HG03469 (cell line): ENCODE measurements around the gene LRAT.
"Not testable (repeated sequence)": the region's sequence is repeated elsewhere in the genome, so short reads cannot be mapped to it uniquely, and the experiment has no call there.

ENCODE experiments used
- ATAC-seq: cut with Tn5 transposase; IDR thresholded peaks from one replicate; pipeline ENCODE4 v1.9.1; 2021; ENCODE audit warnings: mild to moderate bottlenecking, moderate library complexity, moderate number of reproducible peaks; ENCODE audit not compliant: unreplicated experiment

LRAT gene

DNA sequence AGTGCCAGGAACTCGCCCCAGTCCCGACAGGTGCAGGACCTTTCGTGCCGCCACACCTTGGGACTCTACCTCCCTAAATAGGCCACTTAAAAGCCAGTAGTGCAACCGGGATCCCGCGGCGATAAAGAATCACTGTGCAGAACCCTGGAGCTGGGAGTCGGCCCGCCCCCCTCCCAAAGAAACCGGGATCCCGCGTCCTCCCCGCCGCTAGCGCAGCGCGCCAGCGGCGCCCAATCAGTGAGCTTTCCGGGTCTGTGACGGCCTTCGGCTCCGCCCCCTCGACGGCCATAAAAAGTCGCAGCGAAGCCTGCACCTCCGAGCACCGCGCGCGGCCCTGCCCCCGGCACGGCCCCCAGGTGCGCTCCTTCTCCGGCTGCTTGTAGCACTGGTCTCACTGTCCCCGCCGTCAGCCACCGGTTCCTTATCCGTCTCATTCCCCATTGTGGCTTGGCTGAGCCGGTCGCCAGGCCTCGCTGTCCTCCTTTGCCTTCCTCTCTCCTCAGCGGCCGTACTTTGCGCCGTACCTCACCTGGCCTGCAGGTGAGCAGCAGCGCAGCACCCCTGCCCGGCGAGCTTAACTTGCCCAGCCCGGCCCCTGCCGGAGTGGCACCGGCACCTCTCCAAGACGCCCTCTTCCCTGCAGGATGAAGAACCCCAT, at the start of gene LRAT:
LRAT (plus strand) TSS at position 318 of the 658 bp plus-strand sequence; CDS start at position 645, 327 bp downstream.
- ATAC-seq: no peak

- ATAC-seq: no peak
These were observed 35.9 kb upstream of the LRAT start for GRCh38 chr4:154707877-154708276.

DNA sequence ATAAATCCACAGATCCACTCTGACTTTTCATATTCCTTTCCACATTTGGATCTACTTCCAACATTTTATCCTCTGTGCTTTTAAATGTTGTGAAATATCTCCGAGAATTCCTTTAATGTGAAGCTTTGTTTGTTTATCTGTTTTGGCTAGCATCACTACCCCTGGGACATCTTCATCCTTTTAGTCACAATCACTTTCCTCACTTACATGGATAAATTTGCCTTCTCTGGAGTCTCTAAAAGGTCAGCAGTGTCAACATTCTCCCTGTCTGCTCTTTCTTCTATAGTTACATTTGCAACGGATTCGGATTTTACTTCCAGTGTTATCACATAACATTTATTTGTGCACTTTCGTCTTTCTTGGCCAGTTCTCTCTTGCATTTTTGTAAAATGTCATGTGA, 34.2 kb upstream of the LRAT start:
- no peak for ATAC-seq

DNA sequence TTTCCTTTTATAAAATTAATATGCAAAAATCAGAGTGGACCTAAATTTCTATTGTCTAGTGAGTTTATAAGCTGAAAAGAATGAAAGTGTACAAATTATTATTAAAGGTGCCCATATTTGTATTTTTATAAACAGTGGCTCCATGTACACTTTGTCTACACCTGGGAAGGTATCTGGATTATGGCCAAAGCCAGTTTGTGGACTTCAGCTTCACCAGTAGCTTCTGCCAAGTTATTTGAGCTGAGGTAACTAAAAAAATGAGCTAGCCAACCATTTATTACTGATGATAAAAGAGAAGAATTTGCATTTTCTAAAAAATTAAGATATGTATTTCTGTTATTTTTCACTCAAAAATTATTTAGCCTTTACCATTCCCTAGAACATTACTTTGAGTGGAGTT, 32.3 kb upstream of the LRAT start:
- no peak for ATAC-seq

DNA sequence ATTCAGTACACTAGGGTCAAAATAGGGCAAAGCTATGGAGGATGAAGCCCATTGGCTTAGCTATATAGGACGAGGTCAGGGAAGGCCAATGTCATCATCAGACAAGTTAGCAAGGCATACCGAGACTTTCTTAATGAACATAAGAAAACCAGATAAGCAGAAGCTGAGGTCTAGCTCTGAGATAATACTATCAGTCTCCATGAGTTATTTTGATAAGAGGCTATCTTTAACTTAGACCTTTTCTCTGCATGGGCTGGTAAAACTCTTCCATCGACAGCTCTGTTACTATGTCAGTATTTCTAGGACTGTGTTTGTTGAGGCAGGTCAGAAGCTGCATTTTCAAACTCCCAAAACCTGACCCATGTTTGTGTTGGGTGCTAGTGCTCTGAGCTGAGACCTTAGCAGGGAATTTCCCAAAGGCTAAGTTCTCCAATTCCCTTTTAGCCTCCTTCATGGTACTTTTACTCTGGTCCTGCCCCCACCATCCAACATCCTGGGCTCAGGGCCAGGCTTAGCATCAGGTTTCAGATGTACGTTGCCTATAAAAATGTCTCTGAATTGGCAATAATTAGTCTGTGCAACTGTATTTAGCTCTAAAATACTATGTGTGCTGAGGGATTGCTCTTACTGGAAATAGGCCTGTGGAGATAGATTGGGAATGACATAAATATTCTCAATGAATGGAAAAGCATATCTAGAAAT, 29.3 kb upstream of the LRAT start:
- ATAC-seq: no peak

DNA sequence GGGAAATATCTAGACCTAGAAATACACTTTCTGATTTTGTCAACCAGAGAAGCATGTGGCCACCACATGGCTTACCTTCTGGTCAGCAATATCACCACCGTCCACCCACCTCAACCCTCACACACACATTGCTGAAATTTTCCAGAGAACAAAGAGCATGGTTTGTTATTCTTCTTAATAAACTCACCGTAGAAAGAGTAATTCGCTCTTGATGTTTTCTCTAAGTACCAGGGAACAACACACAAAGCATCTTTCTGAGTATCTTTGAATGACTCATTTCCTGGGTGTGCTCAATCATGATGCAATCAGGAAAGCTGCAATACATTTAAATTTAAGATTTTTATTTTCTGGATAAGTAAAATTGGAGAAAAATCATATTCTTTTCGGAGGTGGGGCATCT, 24.7 kb upstream of the LRAT start:
- ATAC-seq: no peak

DNA sequence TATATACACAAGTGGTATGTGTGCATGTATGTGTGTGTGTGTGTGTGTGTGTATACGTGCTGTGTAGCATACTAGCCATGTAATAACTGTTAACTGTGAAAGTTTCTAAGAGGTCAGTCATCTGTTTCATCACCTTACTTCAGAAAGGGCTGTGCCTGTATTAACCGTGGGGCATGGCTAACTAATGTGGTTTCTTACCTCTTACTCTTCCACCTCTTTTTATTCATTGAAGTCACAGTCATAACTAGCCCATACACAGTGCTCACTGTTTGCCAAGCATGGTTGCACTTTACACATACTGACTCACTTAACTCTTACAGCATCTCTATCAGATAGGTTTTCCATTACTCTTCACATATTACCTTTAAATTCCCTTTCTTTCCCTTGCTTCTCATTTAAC, 23.7 kb upstream of the LRAT start:
- ATAC-seq: peak; percentile 83

- ATAC-seq: no peak
These were observed 23.1 kb upstream of the LRAT start for GRCh38 chr4:154720618-154721267.

DNA sequence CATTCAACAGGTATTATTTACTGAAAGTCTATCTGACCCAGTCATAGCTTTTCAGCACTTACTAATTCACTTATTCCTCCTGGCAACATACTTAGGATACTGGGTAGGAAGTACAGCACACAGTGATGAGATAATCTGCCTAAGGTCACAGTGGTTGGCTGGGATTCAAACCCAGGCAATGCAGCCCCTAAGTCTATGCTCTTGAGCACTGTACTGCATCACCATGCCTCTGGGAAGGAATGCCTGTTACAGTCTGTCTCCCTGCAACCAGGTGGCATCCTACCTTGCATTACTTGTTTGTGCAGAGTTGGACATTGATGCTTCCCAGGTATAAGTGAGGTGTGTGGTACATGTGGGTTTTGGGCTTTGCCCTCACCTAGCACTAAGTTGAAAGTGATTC, 21.5 kb upstream of the LRAT start:
- no peak for ATAC-seq

GRCh38 chr4:154723601-154724000, 20.2 kb upstream of the LRAT start:
- not testable (repeated sequence) for ATAC-seq

DNA sequence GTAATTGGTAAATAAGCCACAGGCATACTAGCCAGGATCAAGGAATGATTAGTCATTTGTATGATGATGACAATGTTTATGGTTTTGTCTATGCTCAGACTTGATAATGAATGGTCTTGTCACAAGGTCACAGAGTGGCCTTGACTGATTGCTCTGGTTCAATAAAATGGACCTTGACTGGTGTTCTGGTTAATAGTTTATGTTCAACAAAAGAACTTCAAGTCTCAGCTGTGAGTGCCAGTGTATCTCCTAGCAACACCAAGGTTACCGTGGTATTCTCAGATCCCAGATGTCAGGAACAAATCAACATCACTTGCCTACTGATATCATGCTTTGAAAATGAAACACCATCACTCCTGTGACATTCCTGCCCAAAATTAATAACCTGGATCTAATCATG, 16.3 kb upstream of the LRAT start:
- ATAC-seq: no peak

DNA sequence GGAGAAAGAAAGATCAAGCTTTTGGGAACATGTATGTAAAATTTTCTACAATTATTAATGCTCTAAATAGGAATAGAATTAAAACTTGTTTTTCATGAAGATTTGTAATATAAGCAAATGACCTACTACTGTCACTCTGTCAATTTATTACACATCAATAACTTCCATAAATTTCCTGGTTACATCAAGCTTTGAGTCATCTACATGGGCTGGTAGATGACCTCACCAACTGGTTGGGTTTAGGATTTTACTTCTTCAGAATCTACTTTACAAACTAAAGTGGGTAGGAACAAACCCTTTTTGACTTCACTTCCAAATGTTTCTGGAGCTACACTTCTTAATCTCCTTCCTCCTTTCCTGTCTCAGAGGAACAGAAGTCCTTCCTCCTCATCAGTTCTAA, 12.0 kb upstream of the LRAT start:
- no peak for ATAC-seq

DNA sequence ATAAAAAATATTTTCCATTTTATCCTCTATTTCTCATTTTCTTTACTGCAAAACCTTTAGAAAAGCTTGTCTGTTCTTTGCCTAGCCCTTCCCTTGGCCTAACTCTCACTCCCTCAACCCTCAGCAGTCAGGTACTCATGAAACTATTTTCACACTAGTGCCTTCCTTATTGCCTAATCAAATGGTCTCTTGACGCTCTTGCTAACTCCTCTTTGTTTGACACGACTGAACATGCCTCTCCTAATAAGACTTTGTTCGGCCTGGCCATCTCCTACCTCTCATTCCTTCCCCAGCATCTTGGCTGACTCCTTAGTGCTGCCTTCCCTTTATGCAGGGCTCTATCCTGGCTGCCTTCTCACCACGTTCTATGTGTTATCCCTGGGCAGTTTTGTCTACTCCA, 11.1 kb upstream of the LRAT start:
- ATAC-seq: no peak

GRCh38 chr4:154736770-154737169, 7.0 kb upstream of the LRAT start:
- ATAC-seq: no peak

DNA sequence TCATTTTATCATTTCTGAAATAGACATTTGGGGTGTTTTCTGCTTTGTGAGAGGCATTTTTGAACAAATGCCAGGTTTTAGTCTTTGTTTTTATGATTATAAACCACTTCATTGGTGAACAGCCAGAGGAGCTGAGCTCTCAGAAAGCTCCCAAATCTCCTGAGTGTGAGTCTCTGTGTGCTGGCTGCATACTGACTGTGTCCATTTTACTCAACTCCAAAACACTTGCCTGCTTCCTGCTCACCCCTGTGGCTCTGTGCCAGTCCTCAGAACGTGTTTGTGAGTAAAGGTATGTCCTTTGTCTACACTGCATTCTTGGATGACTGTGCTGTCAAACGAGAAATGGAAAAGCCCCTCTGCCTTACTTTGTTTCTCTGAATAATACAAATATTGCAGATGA, 5.4 kb upstream of the LRAT start:
- ATAC-seq: no peak

DNA sequence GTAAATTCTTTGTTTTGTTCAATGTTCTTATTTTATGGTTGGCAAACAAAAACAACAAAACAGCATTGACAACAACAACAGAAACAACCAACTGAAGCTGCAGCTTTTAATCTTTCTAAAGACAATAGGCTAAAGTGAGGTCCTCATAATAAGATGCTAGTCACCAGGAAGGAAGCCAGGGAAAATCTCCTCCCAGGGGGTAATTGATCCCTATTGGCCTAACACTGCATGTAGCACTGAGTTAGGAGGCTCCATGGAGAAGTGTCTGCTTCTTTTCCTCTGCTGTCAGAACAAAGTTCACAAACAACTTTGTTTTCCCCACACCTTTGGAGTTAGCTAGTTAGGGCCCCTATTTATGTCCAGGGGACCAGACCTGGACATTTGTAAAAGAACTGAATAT, 4.7 kb upstream of the LRAT start:
- no peak for ATAC-seq

- no peak for ATAC-seq
These were observed 3.3 kb upstream of the LRAT start for GRCh38 chr4:154740462-154740861.

DNA sequence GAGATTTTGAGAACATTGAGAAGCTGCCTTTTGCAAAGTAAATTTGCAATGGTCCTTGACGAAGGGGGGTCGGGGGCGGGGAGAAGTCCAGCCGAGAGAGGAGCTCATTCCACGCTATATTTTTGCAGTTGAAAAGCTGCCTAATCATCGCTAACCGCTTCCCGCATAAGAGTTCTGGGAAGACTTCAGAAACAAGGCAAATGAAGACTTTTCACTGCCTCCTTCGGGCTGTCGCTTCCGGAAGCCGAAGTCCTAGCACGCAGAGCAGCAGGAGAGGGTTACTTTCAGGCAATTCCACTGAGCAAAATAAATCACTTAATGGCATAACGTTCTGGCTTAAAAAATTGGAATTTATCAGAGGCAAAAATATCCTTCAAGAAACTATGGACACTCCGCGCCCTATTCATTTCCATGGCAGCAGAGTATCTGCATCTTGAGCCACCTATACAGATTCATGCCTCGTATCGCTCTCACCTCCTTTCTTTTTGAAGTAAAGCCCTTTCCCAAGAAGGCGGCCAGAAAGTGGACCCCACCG, 2.6 kb upstream of the LRAT start:
- ATAC-seq: no peak

DNA sequence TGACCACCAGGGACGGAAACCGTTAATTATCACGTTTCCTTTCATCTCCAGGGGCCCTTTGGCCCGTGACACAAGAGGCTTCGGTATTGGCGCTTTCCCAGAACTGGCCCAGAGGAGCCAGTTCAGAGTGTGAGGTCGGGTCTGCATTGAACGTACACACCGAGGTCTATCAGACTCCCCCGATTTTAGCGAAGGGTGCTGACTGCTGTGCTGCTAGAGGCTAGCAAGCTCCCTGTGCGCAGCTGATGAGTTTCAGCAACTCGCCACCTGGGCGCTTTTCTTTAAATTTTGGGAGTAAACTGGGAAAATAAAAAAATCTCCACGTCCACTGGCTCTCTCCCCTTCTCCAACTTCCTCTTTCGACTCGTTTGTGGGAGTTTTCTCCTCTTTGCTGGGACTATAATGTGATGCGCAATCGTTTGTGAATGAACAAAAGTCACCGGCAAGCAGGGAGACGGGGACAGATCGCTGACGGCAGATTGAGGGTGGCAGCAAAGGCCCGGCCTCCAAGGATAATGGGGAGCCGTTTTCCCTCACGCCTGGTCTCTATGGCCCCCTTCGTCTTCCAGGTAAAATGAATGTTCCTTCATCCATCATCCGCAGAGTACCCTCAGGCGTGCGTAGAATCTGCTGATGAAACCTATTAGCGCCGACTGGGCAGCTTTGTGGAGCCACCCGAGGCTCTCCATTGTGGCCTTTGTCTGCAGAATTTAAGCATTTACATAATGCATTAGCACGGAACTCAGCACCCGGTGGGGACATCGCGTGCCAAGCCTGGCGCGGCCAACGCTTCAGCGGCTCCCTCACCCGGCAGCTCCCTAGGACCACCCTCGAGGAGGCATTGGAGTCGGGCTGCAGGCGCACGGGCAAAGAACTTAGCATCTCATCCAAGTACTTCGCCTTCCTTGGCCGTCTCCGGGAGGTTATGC, 1.6 kb upstream of the LRAT start:
- ATAC-seq: no peak

- ATAC-seq: no peak
These were observed 634 bp downstream of the LRAT start for GRCh38 chr4:154744341-154744926.

DNA sequence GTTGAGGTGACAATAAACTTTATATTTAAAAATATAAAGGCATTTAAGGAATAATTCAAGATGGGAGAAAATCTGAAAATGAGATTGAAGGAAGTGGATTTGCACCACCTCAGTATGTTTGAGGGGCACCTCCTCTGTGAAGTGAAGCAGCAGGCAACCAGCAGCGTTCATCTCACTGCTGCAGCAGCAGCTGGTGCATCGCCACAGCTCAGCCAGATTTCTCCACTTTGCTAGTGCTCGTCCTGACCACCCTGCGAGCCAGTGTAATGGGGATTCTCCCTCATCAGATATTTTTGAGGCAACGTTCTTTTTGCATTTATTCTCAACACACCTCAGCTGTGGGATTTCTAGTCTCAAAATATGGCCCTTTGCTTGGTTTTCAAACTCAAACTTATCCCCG, 13.9 kb downstream of the LRAT start:
- no peak for ATAC-seq
